Glutamatergic neuron (in vitro differentiated cells): Measurements from ENCODE around the gene DLEU7. TPM values are rescaled to one million over a fixed set of nuclear protein-coding genes. Genes with fewer than 3 reads are reported as not detected.

ENCODE experiments used
- DNase-seq: peaks from one replicate; pipeline ENCODE4 v3.0.0; 2022
- H3K27ac Mint-ChIP-seq: one replicate; pipeline ENCODE4 v1.8.0; 2020; ENCODE audit warnings: mild to moderate bottlenecking, mixed read lengths, inconsistent platforms; ENCODE audit not compliant: unreplicated experiment
- H3K27me3 Mint-ChIP-seq: one replicate; pipeline ENCODE4 v1.8.0; 2020; ENCODE audit warnings: mild to moderate bottlenecking, moderate library complexity, mixed read lengths, inconsistent platforms; ENCODE audit not compliant: unreplicated experiment
- H3K36me3 Mint-ChIP-seq: one replicate; pipeline ENCODE4 v1.8.0; 2020; ENCODE audit warnings: mild to moderate bottlenecking, mixed read lengths, inconsistent platforms; ENCODE audit not compliant: unreplicated experiment
- H3K4me1 Mint-ChIP-seq: one replicate; pipeline ENCODE4 v1.8.0; 2020; ENCODE audit warnings: mild to moderate bottlenecking, low read depth, mixed read lengths, inconsistent platforms; ENCODE audit not compliant: unreplicated experiment
- H3K4me3 Mint-ChIP-seq: one replicate; pipeline ENCODE4 v1.8.0; 2020; ENCODE audit warnings: mild to moderate bottlenecking, mixed read lengths, inconsistent platforms; ENCODE audit not compliant: unreplicated experiment
- H3K9me3 Mint-ChIP-seq: one replicate; pipeline ENCODE4 v1.8.0; 2020; ENCODE audit warnings: mild to moderate bottlenecking, moderate library complexity, mixed read lengths, inconsistent platforms; ENCODE audit not compliant: unreplicated experiment
- CTCF ChIP-seq: fragments of 200-600 bp; sonication (generic); IDR thresholded peaks from one replicate; pipeline ENCODE4 v1.5.0; 2021; ENCODE audit not compliant: partially characterized antibody, unreplicated experiment
- total RNA-seq: library from RNA; stranded (reverse); fragmentation: NEBNext Ultra II Directional; extraction: Animal tissue kit (Norgen Biotek cat#: 25700); gene quantifications from one replicate; pipeline ENCODE4 v1.2.1, GENCODE V29; 2021; ENCODE audit not compliant: unreplicated experiment

Gene DLEU7
- total RNA-seq, 1 donor from 2014 or later = 2.3 TPM

- H3K36me3 Mint-ChIP-seq = no peaks in the 10 kb centered on the region
- no peaks in the 10 kb centered on the region for H3K9me3 Mint-ChIP-seq
- H3K27ac Mint-ChIP-seq = no peak overlapping the region
- no peaks in the 10 kb centered on the region for H3K4me1 Mint-ChIP-seq
- TF ChIP-seq CTCF = no peak
- H3K4me3 Mint-ChIP-seq = no peak overlapping the region
- DNase-seq = no peak
- H3K27me3 Mint-ChIP-seq = no peaks in the 10 kb centered on the region
These were observed 50.5 kb downstream of the DLEU7 start for GRCh38 chr13:50793026-50793425.

GRCh38 chr13:50788551-50789210 is 54.8 kb downstream of the DLEU7 start:
- no peaks in the 10 kb centered on the region for H3K36me3 Mint-ChIP-seq
- DNase-seq = no peak
- TF ChIP-seq CTCF = no peak
- H3K9me3 Mint-ChIP-seq = no peaks in the 10 kb centered on the region
- no peak overlapping the region for H3K4me3 Mint-ChIP-seq
- H3K4me1 Mint-ChIP-seq = no peaks in the 10 kb centered on the region
- no peaks in the 10 kb centered on the region for H3K27me3 Mint-ChIP-seq
- no peak overlapping the region for H3K27ac Mint-ChIP-seq

- H3K36me3 Mint-ChIP-seq = no peaks in the 10 kb centered on the region
- no peak for TF ChIP-seq CTCF
- H3K4me1 Mint-ChIP-seq = no peaks in the 10 kb centered on the region
- H3K4me3 Mint-ChIP-seq = no peak overlapping the region
- H3K27me3 Mint-ChIP-seq = no peaks in the 10 kb centered on the region
- H3K27ac Mint-ChIP-seq = no peak overlapping the region
- no peak for DNase-seq
- H3K9me3 Mint-ChIP-seq = no peaks in the 10 kb centered on the region
These were observed 55.9 kb downstream of the DLEU7 start for GRCh38 chr13:50787316-50788195.

GRCh38 chr13:50783717-50784290 is 59.7 kb downstream of the DLEU7 start:
- Mint-ChIP-seq H3K27ac (no peak overlapping the region), H3K9me3 (no peaks in the 10 kb centered on the region), H3K27me3 (no peaks in the 10 kb centered on the region), H3K36me3 (no peaks in the 10 kb centered on the region), H3K4me1 (no peaks in the 10 kb centered on the region), H3K4me3 (no peak overlapping the region)
- DNase-seq = no peak
- TF ChIP-seq CTCF = no peak
